SU-DHL-6 (cell line): ENCODE measurements around the gene LRIT3.

ENCODE experiments used
- H2AFZ ChIP-seq: fragments of 200-600 bp; sonication (generic); 2 replicates; pipeline ENCODE4 v1.6.1; 2014; ENCODE audit warnings: low read depth, mild to moderate bottlenecking, moderate library complexity, mixed read lengths, antibody characterized with exemption, low read length; ENCODE audit not compliant: severe bottlenecking
- H3F3A ChIP-seq: fragments of 200-600 bp; shearing (Covaris generic); 2 replicates; pipeline ENCODE4 v1.6.0; 2016; ENCODE audit warnings: antibody characterized with exemption, mild to moderate bottlenecking; ENCODE audit not compliant: insufficient read depth
- H3K27ac ChIP-seq: fragments of 200-600 bp; sonication (generic); 2 replicates; pipeline ENCODE4 v1.5.1; 2016; ENCODE audit warnings: low read depth, mild to moderate bottlenecking, low read length, moderate library complexity, mixed read lengths
- H3K27me3 ChIP-seq: fragments of 200-600 bp; sonication (generic), shearing (Covaris generic); 2 replicates; pipeline ENCODE4 v1.6.0; 2014; ENCODE audit warnings: mild to moderate bottlenecking, low read length
- H3K36me3 ChIP-seq: fragments of 200-600 bp; sonication (generic); 2 replicates; pipeline ENCODE4 v1.6.1; 2014; ENCODE audit warnings: mild to moderate bottlenecking, low read length, mixed read lengths
- H3K4me2 ChIP-seq: fragments of 300-600, 200-600 bp; shearing (Covaris generic), sonication (generic); 2 replicates; pipeline ENCODE4 v1.6.0; 2014; ENCODE audit warnings: low read length, low read depth, mild to moderate bottlenecking; ENCODE audit not compliant: poor library complexity, severe bottlenecking
- H3K4me3 ChIP-seq: fragments of 200-600 bp; sonication (generic); 2 replicates; pipeline ENCODE4 v1.5.1; 2014; ENCODE audit warnings: antibody characterized with exemption, low read length, mild to moderate bottlenecking, mixed read lengths; ENCODE audit not compliant: insufficient read depth, poor library complexity, severe bottlenecking
- H3K79me2 ChIP-seq: fragments of 200-600 bp; sonication (generic); 2 replicates; pipeline ENCODE4 v1.6.1; 2014; ENCODE audit warnings: mild to moderate bottlenecking, low read length, moderate library complexity; ENCODE audit not compliant: insufficient read depth
- H3K9ac ChIP-seq: fragments of 200-600 bp; sonication (generic); 2 replicates; pipeline ENCODE4 v1.7.0; 2014; ENCODE audit warnings: mild to moderate bottlenecking, low read length
- H3K9me2 ChIP-seq: fragments of 200-600 bp; sonication (generic); replicated peaks from 2 replicates; pipeline ENCODE4 v1.6.1; 2014; ENCODE audit warnings: low read length; ENCODE audit not compliant: insufficient read depth
- H3K9me3 ChIP-seq: fragments of 200-600 bp; sonication (generic); 2 replicates; pipeline ENCODE4 v1.6.1; 2014; ENCODE audit warnings: low read length, mixed read lengths; ENCODE audit not compliant: insufficient read depth
- H4K20me1 ChIP-seq: fragments of 200-600 bp; sonication (generic); 2 replicates; pipeline ENCODE4 v1.6.1; 2014; ENCODE audit warnings: low read depth, mild to moderate bottlenecking, antibody characterized with exemption, low read length, moderate library complexity, mixed read lengths
- CTCF ChIP-seq: fragments of 200-600 bp; sonication (generic); IDR thresholded peaks from one replicate; pipeline ENCODE4 v1.5.1; 2017; ENCODE audit warnings: antibody characterized with exemption, mild to moderate bottlenecking, low read length, moderate library complexity; ENCODE audit not compliant: insufficient read depth, poor library complexity, severe bottlenecking
- EZH2phosphoT487 ChIP-seq: fragments of 200-600 bp; sonication (generic), shearing (Covaris generic); conservative IDR thresholded peaks from 2 replicates; pipeline ENCODE4 v1.6.1; 2018; ENCODE audit warnings: mild to moderate bottlenecking, antibody characterized with exemption, low read length, moderate library complexity, mixed read lengths

LRIT3 gene

GRCh38 chr4:109910256-109910655, 62.3 kb downstream of the LRIT3 start:
- no peak overlapping the region for H3K9ac ChIP-seq
- no peaks in the 10 kb centered on the region for H3K27me3 ChIP-seq
- H3K27ac ChIP-seq = no peak overlapping the region
- H3K36me3 ChIP-seq = no peaks in the 10 kb centered on the region
- no peaks in the 10 kb centered on the region for H4K20me1 ChIP-seq
- H3K4me2 ChIP-seq = no peak overlapping the region
- no peaks in the 10 kb centered on the region for H3K9me3 ChIP-seq
- no peaks in the 10 kb centered on the region for H3K9me2 ChIP-seq
- H3K4me3 ChIP-seq = no peak overlapping the region
- no peak overlapping the region for H2AFZ ChIP-seq
- TF ChIP-seq EZH2phosphoT487 (no peak), CTCF (no peak)
- H3K79me2 ChIP-seq = no peaks in the 10 kb centered on the region
- H3F3A ChIP-seq = no peaks in the 10 kb centered on the region

- no peak for TF ChIP-seq EZH2phosphoT487
- no peak for TF ChIP-seq CTCF
- no peak within 1 kb of the TSS for H2AFZ ChIP-seq
- no peak within 1 kb of the TSS for H3K27ac ChIP-seq
- H3K27me3 ChIP-seq = no peaks in the 10 kb centered on the region
- no peak within 1 kb of the TSS for H3K9ac ChIP-seq
- no peaks in the 10 kb centered on the region for H3K9me2 ChIP-seq
- no peaks in the 10 kb centered on the region for H3K79me2 ChIP-seq
- H3K36me3 ChIP-seq = no peaks in the 10 kb centered on the region
- no peaks in the 10 kb centered on the region for H3F3A ChIP-seq
- no peaks in the 10 kb centered on the region for H4K20me1 ChIP-seq
- no peak within 1 kb of the TSS for H3K4me3 ChIP-seq
- H3K9me3 ChIP-seq = no peaks in the 10 kb centered on the region
- H3K4me2 ChIP-seq = no peak within 1 kb of the TSS
Observed at GRCh38 chr4:109912706-109913595, 65.0 kb downstream of the LRIT3 start, which contains the start of gene EGF. TSS of gene EGF (plus strand) at chr4:109912883. CDS start at chr4:109913336, 453 bp downstream.

- Histone ChIP-seq H2AFZ (no peak overlapping the region), H3K36me3 (no peaks in the 10 kb centered on the region), H3K4me3 (no peak overlapping the region), H4K20me1 (no peaks in the 10 kb centered on the region), H3K27ac (no peak overlapping the region), H3K9ac (no peak overlapping the region), H3F3A (no peaks in the 10 kb centered on the region), H3K9me3 (no peaks in the 10 kb centered on the region), H3K79me2 (no peaks in the 10 kb centered on the region), H3K4me2 (no peak overlapping the region), H3K27me3 (no peaks in the 10 kb centered on the region), H3K9me2 (no peaks in the 10 kb centered on the region)
- no peak for TF ChIP-seq CTCF
- TF ChIP-seq EZH2phosphoT487 = no peak
Observed at GRCh38 chr4:109913596-109914241, 65.8 kb downstream of the LRIT3 start.
